Stimulated activated CD4-positive, alpha-beta T cell treated with anti-CD3 and anti-CD28 coated beads, Interleukin-4, amount 100 ng/mL, for 1 hour (primary cell): ENCODE measurements around the gene RNF13.
"Not testable (repeated sequence)": the region's sequence is repeated elsewhere in the genome, so short reads cannot be mapped to it uniquely, and the experiment has no call there.

ENCODE experiments used
- DNase-seq: peaks from one replicate; pipeline ENCODE4 v3.0.0-alpha.2; 2020

The RNF13 gene

GRCh38 chr3:149801639-149802038 is 11.4 kb upstream of the RNF13 start:
- no peak for DNase-seq

GRCh38 chr3:149806171-149806778 is 6.7 kb upstream of the RNF13 start:
- no peak for DNase-seq

GRCh38 chr3:149808209-149808829 is 4.7 kb upstream of the RNF13 start:
- peak; percentile 50 for DNase-seq

GRCh38 chr3:149809699-149810098 is 3.3 kb upstream of the RNF13 start:
- DNase-seq = no peak

GRCh38 chr3:149810846-149811245 is 2.2 kb upstream of the RNF13 start:
- no peak for DNase-seq

- no peak for DNase-seq
Measured at GRCh38 chr3:149812165-149812605, 830 bp upstream of the RNF13 start.

- no peak for DNase-seq
Measured at GRCh38 chr3:149813367-149814281, 609 bp downstream of the RNF13 start.

- no peak for DNase-seq
Measured at GRCh38 chr3:149815321-149815720, 2.3 kb downstream of the RNF13 start.

GRCh38 chr3:149815728-149816127 is 2.7 kb downstream of the RNF13 start:
- DNase-seq = no peak

GRCh38 chr3:149816311-149816710 is 3.3 kb downstream of the RNF13 start:
- DNase-seq = no peak

GRCh38 chr3:149816986-149817385 is 4.0 kb downstream of the RNF13 start:
- no peak for DNase-seq

GRCh38 chr3:149819432-149819831 is 6.4 kb downstream of the RNF13 start:
- DNase-seq = no peak

- no peak for DNase-seq
Measured at GRCh38 chr3:149820183-149820582, 7.2 kb downstream of the RNF13 start.

GRCh38 chr3:149826636-149827035 is 13.6 kb downstream of the RNF13 start:
- no peak for DNase-seq

- DNase-seq = no peak
Measured at GRCh38 chr3:149828390-149828789, 15.4 kb downstream of the RNF13 start.

- DNase-seq = not testable (repeated sequence)
Measured at GRCh38 chr3:149829631-149830030, 16.6 kb downstream of the RNF13 start.

GRCh38 chr3:149830902-149831301 is 17.9 kb downstream of the RNF13 start:
- no peak for DNase-seq

- no peak for DNase-seq
Measured at GRCh38 chr3:149831321-149831720, 18.3 kb downstream of the RNF13 start.

- no peak for DNase-seq
Measured at GRCh38 chr3:149832086-149832485, 19.1 kb downstream of the RNF13 start.

- DNase-seq = no peak
Measured at GRCh38 chr3:149833241-149833640, 20.2 kb downstream of the RNF13 start.

GRCh38 chr3:149838491-149838890 is 25.5 kb downstream of the RNF13 start:
- DNase-seq = not testable (repeated sequence)

GRCh38 chr3:149839469-149839868 is 26.5 kb downstream of the RNF13 start:
- DNase-seq = not testable (repeated sequence)

- DNase-seq = no peak
Measured at GRCh38 chr3:149839896-149840295, 26.9 kb downstream of the RNF13 start.

- no peak for DNase-seq
Measured at GRCh38 chr3:149843502-149843901, 30.5 kb downstream of the RNF13 start.
